Heart left ventricle (tissue), 13 donors: ENCODE data around the gene P3H1.

Experiments used
- CTCF ChIP-seq, 12 donors: fragments of 200-600 bp; sonication (generic) in 4 of 12; IDR thresholded peaks; one replicate each; pipeline versions ENCODE4 v1.5.0 to v1.8.0; 2018 to 2022; ENCODE audit warnings: antibody characterized with exemption in 12 of 12, mild to moderate bottlenecking in 5 of 12
- POLR2A ChIP-seq, 2 donors: fragments of 450-650 bp; IDR thresholded peaks; one replicate each; pipeline ENCODE4 v1.6.1; 2017; ENCODE audit warnings: antibody characterized with exemption in 2 of 2, mild to moderate bottlenecking in 2 of 2, moderate library complexity in 2 of 2
- donor health status: ischemic (EF 13 %, LVEDD 7.1; RV severe dilation, severe dysfunction).
- donor health status: DM: no; HTN: yes; CAD: no.
- donor health status: DM: no; HTN: no; CAD: no.
- donor health status: ischemic (EF 25% LVEDD 6.9; RV normal size, moderate dysfunction).
- donor health status: ischemic (EF 25% LVEDD 5.7; RV mildly dilated, moderate dysfunction).
- donor health status: ischemic (EF 35%, LVEDD 5.7; RV mildly dilated, moderate dysfunction).
- donor health status: nonischemic (EF 11% LVEDD 7.7; RV severe dilation, severe dysfunction).
- donor health status: DM: yes; HTN: yes; CAD: no.
- donor health status: PGD.
- donor health status: ischemic (EF 29% LVEDD 5.4; RV normal size, mild dysfunction).
- donor health status: nonischemic (EF 23%, LVEDD 6.1; RV moderate dilation, normal function).

GRCh38 chr1:42784547-42784945 is 17.7 kb upstream of the P3H1 start:
- TF ChIP-seq CTCF (IDR thresholded peaks at IDR 0.05) = no peak
- no peak for TF ChIP-seq POLR2A (IDR thresholded peaks at IDR 0.05)
